HepG2 (cell line): ENCODE measurements around the gene EPN3. TPM values are rescaled to one million over a fixed set of nuclear protein-coding genes. Genes with fewer than 3 reads are reported as not detected.

Experiments used
- ATAC-seq: fragments of 200-7000 bp; cut with Tn5 transposase; 3 replicates; pipeline ENCODE4 v1.9.1; 2020; ENCODE audit warnings: mild to moderate bottlenecking, moderate library complexity
- BruUV-seq: library from RNA; stranded (reverse); fragments of 400-500 nt; replicated peaks from 2 replicates; lab custom pipeline; 2021; lab: Mats Ljungman, UMichigan
- CTCF ChIA-PET: fragments of 300-600 bp; formaldehyde crosslinking; extraction: SDS; loops from one replicate; lab custom pipeline; 2021; ENCODE audit warnings: low total read pairs, inconsistent platforms, low intra/inter-chr PET ratio; lab: Yijun Ruan, JAX
- POLR2A ChIA-PET: fragments of 350-600 bp; sonication (Branson Sonifier 250); formaldehyde crosslinking; loops from one replicate; lab custom pipeline; 2020; ENCODE audit warnings: antibody characterized with exemption, inconsistent platforms; lab: Yijun Ruan, JAX
- DNase-seq: peaks from one replicate; pipeline ENCODE4 v3.0.0-alpha.2; 2015; ENCODE audit warnings: low spot score
- FAIRE-seq: peaks from 3 replicates; lab custom pipeline; 2011; peaks lifted over from hg19 to GRCh38; lab: Jason Lieb, UNC
- H2AFZ ChIP-seq: one replicate; pipeline ENCODE4 v1.6.1; 2011; ENCODE audit warnings: low read length, inconsistent platforms
- H3K27ac ChIP-seq: fragments of 300-600 bp; 3 replicates; pipeline ENCODE4 v1.8.0; 2011; ENCODE audit warnings: mixed run types, mild to moderate bottlenecking, mixed read lengths, low read length, inconsistent platforms; ENCODE audit not compliant: insufficient read depth; ENCODE audit errors: extremely low read length
- H3K27me3 ChIP-seq, 2 experiments: fragments of 200-600 bp in 1 of 2; 2 replicates in 1 of 2; 3 replicates in 1 of 2; pipeline versions ENCODE4 v1.6.0 to v1.8.0; 2011; ENCODE audit warnings: low read length in 2 of 2, mild to moderate bottlenecking in 2 of 2, moderate library complexity in 2 of 2, inconsistent platforms in 1 of 2; ENCODE audit not compliant: insufficient read depth in 2 of 2, control insufficient read depth in 1 of 2
- H3K36me3 ChIP-seq, 2 experiments: fragments of 200-600 bp in 1 of 2; replicated peaks in 1 of 2; 2 replicates in 1 of 2; 3 replicates in 1 of 2; pipeline versions ENCODE4 v1.5.1 to v1.8.0; 2011; ENCODE audit warnings: low read length in 2 of 2, inconsistent platforms in 1 of 2; ENCODE audit not compliant: insufficient read depth in 2 of 2, control insufficient read depth in 1 of 2
- H3K4me1 ChIP-seq: 2 replicates; pipeline ENCODE4 v1.5.1; 2012; ENCODE audit warnings: low read length, inconsistent platforms; ENCODE audit not compliant: insufficient read depth
- H3K4me2 ChIP-seq: 2 replicates; pipeline ENCODE4 v1.6.0; 2011; ENCODE audit warnings: low read depth, low read length, inconsistent platforms
- H3K4me3 ChIP-seq, 3 experiments: fragments of 200-600 bp in 1 of 3; sonication (generic), shearing (Covaris generic) in 1 of 3; replicated peaks in 1 of 3; 2 replicates each; pipeline ENCODE4 v1.5.1; 2011 to 2016; ENCODE audit warnings: low read length in 3 of 3, inconsistent platforms in 2 of 3, low read depth in 2 of 3, mild to moderate bottlenecking in 2 of 3, control low read depth in 1 of 3, mixed read lengths in 1 of 3; ENCODE audit not compliant: insufficient read depth in 1 of 3
- H3K79me2 ChIP-seq: one replicate; pipeline ENCODE4 v1.6.1; 2011; ENCODE audit warnings: low read length, inconsistent platforms; ENCODE audit not compliant: insufficient read depth
- H3K9ac ChIP-seq: 2 replicates; pipeline ENCODE4 v1.6.0; 2011; ENCODE audit warnings: mild to moderate bottlenecking, low read depth, low read length, inconsistent platforms; ENCODE audit not compliant: insufficient read depth
- H3K9me3 ChIP-seq: 2 replicates; pipeline ENCODE4 v1.5.1; 2012; ENCODE audit warnings: mild to moderate bottlenecking, low read length
- H4K20me1 ChIP-seq: 2 replicates; pipeline ENCODE4 v1.6.0; 2011; ENCODE audit warnings: inconsistent platforms, mild to moderate bottlenecking, low read length, moderate library complexity; ENCODE audit not compliant: insufficient read depth
- AFF4 ChIP-seq: sonication (generic); formaldehyde crosslinking; IDR thresholded peaks from 2 replicates; pipeline ENCODE4 v1.4.0; 2020; ENCODE audit warnings: missing genetic modification reagents
- JARID2 ChIP-seq: sonication (generic); formaldehyde crosslinking; IDR thresholded peaks from 2 replicates; pipeline ENCODE4 v1.8.1; 2023; ENCODE audit warnings: missing genetic modification reagents, inconsistent platforms; ENCODE audit not compliant: insufficient replicate concordance
- PAF1 ChIP-seq: IDR thresholded peaks from 2 replicates; pipeline ENCODE4 v1.6.1; 2016; ENCODE audit warnings: missing genetic modification reagents, missing compliant biosample characterization
- PLRG1 ChIP-seq: fragments of 450-650 bp; conservative IDR thresholded peaks from 2 replicates; pipeline ENCODE4 v1.6.1; 2016
- POGZ ChIP-seq: sonication (generic); formaldehyde crosslinking; IDR thresholded peaks from 2 replicates; pipeline ENCODE4 v1.4.0; 2020; ENCODE audit warnings: mild to moderate bottlenecking, missing genetic modification reagents
- SRF ChIP-seq: IDR thresholded peaks from 2 replicates; pipeline ENCODE4 v1.6.1; 2011; ENCODE audit warnings: mild to moderate bottlenecking, low read depth, low read length, moderate library complexity
- ZFAT ChIP-seq: sonication (generic); formaldehyde crosslinking; conservative IDR thresholded peaks from 2 replicates; pipeline ENCODE4 v1.8.1; 2023; ENCODE audit warnings: missing genetic modification reagents, inconsistent platforms
- ZNF160 ChIP-seq: sonication (generic); formaldehyde crosslinking; IDR thresholded peaks from 2 replicates; pipeline ENCODE4 v1.8.0; 2022; ENCODE audit warnings: mild to moderate bottlenecking, inconsistent platforms, missing genetic modification reagents
- ZNF326 ChIP-seq: sonication (generic); formaldehyde crosslinking; IDR thresholded peaks from 2 replicates; pipeline ENCODE4 v1.4.0; 2020; ENCODE audit warnings: missing genetic modification reagents, borderline replicate concordance
- ZNF354B ChIP-seq: sonication (generic); formaldehyde crosslinking; IDR thresholded peaks from 2 replicates; pipeline ENCODE4 v1.8.0; 2022; ENCODE audit warnings: mild to moderate bottlenecking, missing genetic modification reagents
- WGBS: methylation state at CpG from one replicate; pipeline ENCODE4 v1.1.6; 2017; ENCODE audit warnings: low lambda C conversion rate; 5-methylcytosine and 5-hydroxymethylcytosine counted together
- in situ Hi-C: cut with HindIII; loops from 2 replicates; pipeline ENCODE4 v1.10.0; 2017; ENCODE audit warnings: low pct_unique_long_range_greater_than_20kb; ENCODE audit not compliant: extremely low pct_ligation_motif_present
- intact Hi-C: fragments of 100-400 bp; cut with micrococcal nuclease; formaldehyde crosslinking; loops from one replicate; pipeline ENCODE4 v1.10.0; 2022; ENCODE audit not compliant: unreplicated experiment
- polyA plus RNA-seq, 8 experiments: library from polyadenylated mRNA; depleted of rRNA in 3 of 8; stranded (reverse) in 7 of 8; unstranded in 1 of 8; fragments of >200 nt; fragmentation: Illumina TruSeq in 4 of 8; extraction: Trizol in 4 of 8; gene quantifications; 2 replicates each; pipeline versions ENCODE4 v1.2.1 to v1.2.3, GENCODE V29; 2011 to 2016; ENCODE audit warnings: low read depth in 4 of 8, missing spikeins in 1 of 8, mixed read lengths in 1 of 8; ENCODE audit not compliant: insufficient read depth in 1 of 8
- total RNA-seq, 5 experiments: library from RNA; depleted of rRNA; stranded (reverse); fragments of >200 nt; fragmentation: Illumina TruSeq; extraction: Trizol; gene quantifications; 2 replicates each; pipeline ENCODE4 v1.2.3, GENCODE V29; 2016; ENCODE audit warnings: low read depth in 1 of 5
- TF ChIP-seq, protein P1 (sequence below): sonication (generic); formaldehyde crosslinking; IDR thresholded peaks from 2 replicates; pipeline ENCODE4 v1.8.0; 2022; ENCODE audit warnings: missing genetic modification reagents, mild to moderate bottlenecking, borderline replicate concordance
- TF ChIP-seq, protein P2 (sequence below): sonication (generic); formaldehyde crosslinking; IDR thresholded peaks from 2 replicates; pipeline ENCODE4 v1.4.0; 2020; ENCODE audit warnings: mild to moderate bottlenecking, missing genetic modification reagents
- TF ChIP-seq, protein P3 (sequence below): sonication (generic); formaldehyde crosslinking; IDR thresholded peaks from 2 replicates; pipeline ENCODE4 v1.5.0; 2020; ENCODE audit warnings: mild to moderate bottlenecking, missing genetic modification reagents

The EPN3 gene
- total and polyA plus RNA-seq, 2 of the 13 experiments (the other 11 are each of a cell fraction or from before 2014, with no cell fraction given): 0.11 to 0.95 TPM

DNA sequence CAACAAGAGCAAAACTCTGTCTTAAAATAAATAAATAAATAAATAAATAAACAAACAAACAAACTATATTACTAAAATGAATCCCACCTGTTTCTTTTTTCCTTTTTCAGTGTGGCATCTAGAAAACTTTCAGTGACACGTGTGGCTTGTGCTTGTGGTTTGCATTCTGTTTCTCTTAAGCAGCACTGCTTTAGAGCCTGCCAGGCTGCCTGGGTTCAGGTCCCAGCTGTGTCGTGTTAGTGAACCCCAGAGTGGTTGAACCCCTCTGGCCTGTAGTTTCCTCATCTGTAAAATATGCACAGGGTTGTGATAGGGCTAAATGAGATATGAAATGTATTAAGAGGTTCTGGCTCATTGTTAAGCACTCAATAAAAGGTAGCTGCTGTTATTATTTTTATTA is 12.1 kb upstream of the EPN3 start:
- Histone ChIP-seq H3K4me3 (no peak overlapping the region), H4K20me1 (no peaks in the 10 kb centered on the region), H3K27me3 (no peaks in the 10 kb centered on the region), H3K27ac (no peak overlapping the region), H3K36me3 (no peaks in the 10 kb centered on the region), H3K9ac (no peak overlapping the region), H2AFZ (no peak overlapping the region), H3K9me3 (no peaks in the 10 kb centered on the region), H3K4me1 (peaks cover 44% of the 10 kb centered on the region), H3K4me2 (no peak overlapping the region), H3K79me2 (no peaks in the 10 kb centered on the region)
- no peak for DNase-seq
- no peak for ATAC-seq
- no TSS peak for BruUV-seq
- FAIRE-seq: no peak
- intact Hi-C loops (no loop called here), in situ Hi-C loops (no loop called here)
- ChIA-PET POLR2A (interaction anchor here (2.1 kb wide), 1 partner anchor 15 kb away, joined by 13 read pairs; no protein-coding TSS in a partner anchor), CTCF (no interaction called here)
- WGBS: 58% methylated on average over 2 of the region's 2 CpGs
- TF ChIP-seq SRF: no peak
- no peak for TF ChIP-seq ZNF160 (CRISPR knock-in tag)
- no peak for TF ChIP-seq PAF1 (CRISPR knock-in tag)
- TF ChIP-seq, protein P1, sequence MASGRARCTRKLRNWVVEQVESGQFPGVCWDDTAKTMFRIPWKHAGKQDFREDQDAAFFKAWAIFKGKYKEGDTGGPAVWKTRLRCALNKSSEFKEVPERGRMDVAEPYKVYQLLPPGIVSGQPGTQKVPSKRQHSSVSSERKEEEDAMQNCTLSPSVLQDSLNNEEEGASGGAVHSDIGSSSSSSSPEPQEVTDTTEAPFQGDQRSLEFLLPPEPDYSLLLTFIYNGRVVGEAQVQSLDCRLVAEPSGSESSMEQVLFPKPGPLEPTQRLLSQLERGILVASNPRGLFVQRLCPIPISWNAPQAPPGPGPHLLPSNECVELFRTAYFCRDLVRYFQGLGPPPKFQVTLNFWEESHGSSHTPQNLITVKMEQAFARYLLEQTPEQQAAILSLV (CRISPR knock-in tag): no peak
- no peak for TF ChIP-seq ZFAT (CRISPR knock-in tag)
- TF ChIP-seq AFF4 (CRISPR knock-in tag): no peak
- TF ChIP-seq PLRG1: no peak
- TF ChIP-seq, protein P2, sequence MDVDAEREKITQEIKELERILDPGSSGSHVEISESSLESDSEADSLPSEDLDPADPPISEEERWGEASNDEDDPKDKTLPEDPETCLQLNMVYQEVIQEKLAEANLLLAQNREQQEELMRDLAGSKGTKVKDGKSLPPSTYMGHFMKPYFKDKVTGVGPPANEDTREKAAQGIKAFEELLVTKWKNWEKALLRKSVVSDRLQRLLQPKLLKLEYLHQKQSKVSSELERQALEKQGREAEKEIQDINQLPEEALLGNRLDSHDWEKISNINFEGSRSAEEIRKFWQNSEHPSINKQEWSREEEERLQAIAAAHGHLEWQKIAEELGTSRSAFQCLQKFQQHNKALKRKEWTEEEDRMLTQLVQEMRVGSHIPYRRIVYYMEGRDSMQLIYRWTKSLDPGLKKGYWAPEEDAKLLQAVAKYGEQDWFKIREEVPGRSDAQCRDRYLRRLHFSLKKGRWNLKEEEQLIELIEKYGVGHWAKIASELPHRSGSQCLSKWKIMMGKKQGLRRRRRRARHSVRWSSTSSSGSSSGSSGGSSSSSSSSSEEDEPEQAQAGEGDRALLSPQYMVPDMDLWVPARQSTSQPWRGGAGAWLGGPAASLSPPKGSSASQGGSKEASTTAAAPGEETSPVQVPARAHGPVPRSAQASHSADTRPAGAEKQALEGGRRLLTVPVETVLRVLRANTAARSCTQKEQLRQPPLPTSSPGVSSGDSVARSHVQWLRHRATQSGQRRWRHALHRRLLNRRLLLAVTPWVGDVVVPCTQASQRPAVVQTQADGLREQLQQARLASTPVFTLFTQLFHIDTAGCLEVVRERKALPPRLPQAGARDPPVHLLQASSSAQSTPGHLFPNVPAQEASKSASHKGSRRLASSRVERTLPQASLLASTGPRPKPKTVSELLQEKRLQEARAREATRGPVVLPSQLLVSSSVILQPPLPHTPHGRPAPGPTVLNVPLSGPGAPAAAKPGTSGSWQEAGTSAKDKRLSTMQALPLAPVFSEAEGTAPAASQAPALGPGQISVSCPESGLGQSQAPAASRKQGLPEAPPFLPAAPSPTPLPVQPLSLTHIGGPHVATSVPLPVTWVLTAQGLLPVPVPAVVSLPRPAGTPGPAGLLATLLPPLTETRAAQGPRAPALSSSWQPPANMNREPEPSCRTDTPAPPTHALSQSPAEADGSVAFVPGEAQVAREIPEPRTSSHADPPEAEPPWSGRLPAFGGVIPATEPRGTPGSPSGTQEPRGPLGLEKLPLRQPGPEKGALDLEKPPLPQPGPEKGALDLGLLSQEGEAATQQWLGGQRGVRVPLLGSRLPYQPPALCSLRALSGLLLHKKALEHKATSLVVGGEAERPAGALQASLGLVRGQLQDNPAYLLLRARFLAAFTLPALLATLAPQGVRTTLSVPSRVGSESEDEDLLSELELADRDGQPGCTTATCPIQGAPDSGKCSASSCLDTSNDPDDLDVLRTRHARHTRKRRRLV (CRISPR knock-in tag): no peak
- no peak for TF ChIP-seq ZNF354B (CRISPR knock-in tag)
- no peak for TF ChIP-seq ZNF326 (CRISPR knock-in tag)
- TF ChIP-seq POGZ (CRISPR knock-in tag): no peak
- TF ChIP-seq, protein P3, sequence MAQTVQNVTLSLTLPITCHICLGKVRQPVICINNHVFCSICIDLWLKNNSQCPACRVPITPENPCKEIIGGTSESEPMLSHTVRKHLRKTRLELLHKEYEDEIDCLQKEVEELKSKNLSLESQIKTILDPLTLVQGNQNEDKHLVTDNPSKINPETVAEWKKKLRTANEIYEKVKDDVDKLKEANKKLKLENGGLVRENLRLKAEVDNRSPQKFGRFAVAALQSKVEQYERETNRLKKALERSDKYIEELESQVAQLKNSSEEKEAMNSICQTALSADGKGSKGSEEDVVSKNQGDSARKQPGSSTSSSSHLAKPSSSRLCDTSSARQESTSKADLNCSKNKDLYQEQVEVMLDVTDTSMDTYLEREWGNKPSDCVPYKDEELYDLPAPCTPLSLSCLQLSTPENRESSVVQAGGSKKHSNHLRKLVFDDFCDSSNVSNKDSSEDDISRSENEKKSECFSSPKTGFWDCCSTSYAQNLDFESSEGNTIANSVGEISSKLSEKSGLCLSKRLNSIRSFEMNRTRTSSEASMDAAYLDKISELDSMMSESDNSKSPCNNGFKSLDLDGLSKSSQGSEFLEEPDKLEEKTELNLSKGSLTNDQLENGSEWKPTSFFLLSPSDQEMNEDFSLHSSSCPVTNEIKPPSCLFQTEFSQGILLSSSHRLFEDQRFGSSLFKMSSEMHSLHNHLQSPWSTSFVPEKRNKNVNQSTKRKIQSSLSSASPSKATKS: no peak
- TF ChIP-seq JARID2 (CRISPR knock-in tag): no peak
